Activated T-helper 9 cell treated with anti-CD3 and anti-CD28 coated beads, Interleukin-2, amount 50 U/mL, for 16 hours (primary cell): ENCODE data around the gene RNF217.

Experiments used
- DNase-seq: peaks from one replicate; pipeline ENCODE4 v3.0.0-alpha.2; 2020; ENCODE audit warnings: low read depth

RNF217 gene

DNA sequence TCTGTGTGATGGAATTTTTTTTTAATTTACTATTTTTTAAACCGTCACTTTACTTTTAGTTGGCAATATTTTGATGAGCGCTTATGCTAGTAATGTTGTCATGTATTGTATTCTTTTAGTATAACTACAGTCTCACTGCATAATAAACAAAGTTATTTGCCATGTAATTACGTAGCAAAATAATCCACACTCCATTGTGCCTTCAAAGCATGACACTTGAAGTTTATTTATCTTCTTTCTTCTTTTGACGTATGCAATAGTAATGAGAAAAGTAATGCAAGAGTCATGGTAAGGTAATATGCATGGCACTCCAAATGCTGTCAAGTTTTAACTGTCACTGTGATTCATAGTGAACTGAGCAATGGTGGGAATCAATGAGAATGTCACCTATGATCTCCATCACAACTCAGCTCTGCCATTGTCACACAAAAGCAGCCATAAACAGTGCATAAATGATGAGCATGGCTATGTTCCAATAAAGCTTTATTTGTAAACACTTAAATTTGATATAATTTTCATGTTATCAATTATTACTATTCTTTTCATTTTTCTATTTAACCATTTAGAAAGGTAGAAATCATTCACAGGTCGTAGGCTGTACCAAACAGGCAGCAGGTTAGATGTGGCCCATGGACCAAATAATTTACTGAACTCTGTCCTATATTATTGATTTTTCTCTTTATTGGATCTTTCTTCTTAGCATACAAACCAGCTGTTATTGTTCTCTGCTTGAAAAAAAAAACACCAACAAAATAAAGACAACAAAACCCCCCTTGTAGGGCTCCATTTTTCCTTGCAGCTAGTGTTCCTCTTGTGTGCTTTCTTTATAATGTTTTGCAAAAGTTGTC, 27.1 kb downstream of the RNF217 start:
- DNase-seq: no peak

DNA sequence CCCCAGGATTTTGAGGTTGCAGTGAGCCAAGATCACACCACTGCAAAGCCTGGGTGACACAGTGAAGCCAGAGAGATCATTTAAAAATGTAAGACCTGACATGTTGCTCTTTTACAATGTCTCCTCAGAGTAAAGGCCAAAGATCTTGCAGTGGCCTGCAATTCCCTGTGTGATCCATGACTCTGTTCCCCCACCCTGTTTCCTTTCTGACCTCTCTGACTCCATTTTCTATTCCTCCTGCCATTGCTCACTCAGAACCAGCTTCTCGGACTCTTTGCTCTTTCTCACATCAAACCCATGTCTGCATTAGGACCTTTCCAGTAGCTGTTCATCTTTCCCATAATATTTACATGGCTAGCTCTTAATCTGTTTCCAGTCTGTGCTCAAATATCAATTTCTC, 28.8 kb downstream of the RNF217 start:
- DNase-seq: no peak

DNA sequence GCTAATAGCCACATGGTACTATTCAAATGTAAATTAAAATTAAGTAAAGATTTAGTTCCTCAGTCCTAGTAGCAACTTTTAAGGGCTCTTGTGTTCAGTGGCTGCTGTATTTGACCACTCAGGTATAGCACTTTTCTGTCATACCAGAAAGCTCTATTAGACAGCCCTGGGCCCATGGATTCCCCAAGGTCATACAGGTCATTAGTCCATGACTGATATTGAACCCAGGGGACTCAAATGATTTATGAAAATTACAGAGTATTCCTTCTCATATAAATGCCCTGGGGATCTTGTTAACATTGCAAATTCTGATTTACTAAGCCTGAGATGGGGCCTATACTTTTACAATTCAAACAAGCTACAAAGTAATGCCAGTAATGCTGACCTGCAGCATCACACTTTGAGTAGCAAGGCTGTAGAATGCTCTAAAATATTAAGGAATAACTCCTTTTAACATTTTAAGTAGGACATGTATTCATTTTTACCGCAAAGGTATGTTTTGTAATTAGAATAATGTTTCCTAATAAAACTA, 29.6 kb downstream of the RNF217 start:
- DNase-seq: no peak

DNA sequence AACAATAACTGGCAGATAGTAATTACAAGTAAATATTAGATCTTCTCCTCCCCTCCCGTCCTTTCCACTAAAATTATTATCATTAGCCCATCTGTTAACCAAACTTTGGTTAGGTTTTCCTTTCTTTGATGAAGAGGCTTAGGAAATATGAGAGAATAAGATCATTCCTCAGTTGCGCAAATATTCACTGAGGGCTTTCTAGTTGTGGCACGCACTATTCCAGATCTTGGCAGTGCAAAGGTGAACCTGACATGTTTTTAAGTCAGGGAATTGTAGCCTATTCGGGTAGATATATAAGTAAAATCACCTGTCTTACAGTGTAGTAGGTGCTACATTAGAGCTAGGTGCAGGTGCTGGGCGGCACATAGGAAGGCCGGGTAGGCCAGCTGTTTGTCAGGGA, 31.1 kb downstream of the RNF217 start:
- DNase-seq: no peak

DNA sequence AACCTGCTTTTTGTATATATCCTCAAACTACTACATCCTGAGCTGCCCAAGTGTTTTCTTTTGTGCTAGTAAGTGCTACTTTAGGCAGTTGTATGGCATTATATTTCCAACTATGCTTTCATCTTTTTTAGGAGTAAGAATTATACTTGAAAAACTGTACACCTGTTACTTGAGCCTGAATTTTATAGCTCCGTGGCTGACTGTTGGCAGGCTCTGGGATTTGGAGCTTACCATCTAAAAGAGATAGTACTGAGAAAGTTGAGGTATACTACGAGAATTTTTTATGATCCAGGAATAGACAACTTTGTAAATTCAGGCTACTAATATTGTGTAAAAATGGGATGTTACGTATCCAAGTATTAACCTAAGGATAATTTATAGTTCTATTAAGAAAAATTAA, 32.4 kb downstream of the RNF217 start:
- DNase-seq: no peak

DNA sequence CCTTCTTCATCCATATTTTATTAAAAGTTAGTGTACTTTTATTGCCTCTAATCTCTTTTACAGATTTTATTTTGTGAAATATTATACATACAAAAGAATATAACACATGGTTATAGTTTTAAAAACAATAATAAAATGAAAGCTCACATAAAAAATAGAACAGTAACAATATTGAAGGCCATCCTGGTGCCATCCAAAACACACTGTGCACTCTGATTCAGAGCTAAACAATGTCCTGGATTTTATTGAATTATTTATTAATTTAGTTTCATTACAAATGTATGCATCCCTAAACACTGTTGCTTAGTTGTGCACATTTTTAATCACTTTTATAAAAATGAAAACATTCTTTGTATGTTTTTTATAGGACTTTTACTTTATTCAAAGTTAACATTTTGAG, 32.9 kb downstream of the RNF217 start:
- DNase-seq: no peak

DNA sequence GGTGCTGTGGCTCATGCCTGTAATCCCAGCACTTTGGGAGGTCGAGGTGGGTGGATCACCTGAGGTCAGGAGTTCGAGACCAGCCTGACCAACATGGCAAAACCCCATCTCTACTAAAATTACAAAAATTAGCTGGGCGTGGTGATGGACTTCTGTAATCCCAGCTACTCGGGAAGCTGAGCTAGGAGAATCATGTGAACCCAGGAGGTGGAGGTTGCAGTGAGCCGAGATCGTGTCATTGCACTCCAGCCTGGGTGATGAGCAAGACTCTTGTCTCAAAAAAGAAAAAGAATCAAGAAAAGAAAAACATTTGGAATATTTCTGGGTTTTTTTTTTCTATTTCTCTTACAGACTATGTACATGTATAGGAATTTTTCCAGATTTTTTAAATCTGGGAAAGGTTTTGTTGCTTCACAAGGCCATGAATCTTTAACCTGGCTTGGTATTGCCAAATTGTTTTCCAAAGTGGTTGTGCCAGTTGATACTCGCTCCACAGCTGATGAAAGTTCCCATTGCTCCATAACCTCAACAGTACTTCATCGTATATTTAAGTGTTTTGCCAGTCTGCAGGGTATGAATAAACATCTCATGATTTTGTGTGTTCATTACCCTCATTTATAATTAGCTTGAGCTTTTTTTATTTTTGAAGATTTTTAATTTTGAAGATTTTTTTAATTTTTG, 33.5 kb downstream of the RNF217 start:
- DNase-seq: no peak

DNA sequence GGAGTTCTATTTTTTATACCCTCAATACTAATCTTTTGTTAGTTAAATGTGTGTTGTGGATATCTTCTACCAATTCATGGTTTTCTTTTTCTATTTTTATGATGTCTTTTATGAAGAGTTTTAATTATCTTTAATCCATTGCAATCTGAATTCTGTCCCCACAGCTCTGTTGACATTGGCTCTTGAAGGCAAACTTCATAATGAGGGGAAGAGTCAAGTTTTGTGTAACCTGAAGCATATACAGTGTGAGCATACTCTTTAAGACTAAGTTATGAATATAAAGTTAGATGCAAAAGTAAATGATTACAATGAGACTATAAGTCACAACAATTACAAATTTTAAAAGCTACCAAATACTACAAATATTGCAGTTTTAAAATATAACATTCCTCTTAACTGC, 34.2 kb downstream of the RNF217 start:
- DNase-seq: no peak

DNA sequence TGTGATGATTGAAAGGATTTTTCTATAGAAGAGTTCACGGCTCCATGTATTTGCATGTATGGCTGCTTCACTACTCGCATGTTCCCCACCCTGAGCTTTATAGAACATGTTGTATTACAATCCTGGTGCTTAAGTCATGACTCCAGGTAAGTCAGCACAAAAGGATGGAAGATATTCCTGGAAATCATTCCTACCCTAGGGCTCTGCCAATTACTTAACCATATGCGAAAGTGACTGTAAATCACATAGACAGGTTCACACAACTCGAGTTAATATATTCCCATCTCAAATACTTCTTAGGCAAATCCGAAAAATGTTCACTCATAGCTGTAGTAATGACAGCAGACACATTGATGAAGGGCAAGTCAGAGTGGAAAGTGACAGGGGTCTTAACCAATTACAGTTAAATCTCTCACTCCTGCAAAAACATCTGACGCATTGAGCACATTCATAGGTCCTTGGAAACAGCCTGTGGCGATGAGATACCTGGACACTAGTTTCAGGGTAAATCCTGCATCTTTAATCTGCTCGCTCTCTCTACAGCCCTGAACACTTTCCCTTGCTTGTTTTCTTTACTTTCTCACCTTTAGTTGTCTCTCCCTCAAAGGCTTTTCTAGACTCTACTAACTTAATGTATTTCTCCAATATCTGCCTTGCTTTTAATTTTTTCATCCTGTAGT, 35.1 kb downstream of the RNF217 start:
- no peak for DNase-seq

DNA sequence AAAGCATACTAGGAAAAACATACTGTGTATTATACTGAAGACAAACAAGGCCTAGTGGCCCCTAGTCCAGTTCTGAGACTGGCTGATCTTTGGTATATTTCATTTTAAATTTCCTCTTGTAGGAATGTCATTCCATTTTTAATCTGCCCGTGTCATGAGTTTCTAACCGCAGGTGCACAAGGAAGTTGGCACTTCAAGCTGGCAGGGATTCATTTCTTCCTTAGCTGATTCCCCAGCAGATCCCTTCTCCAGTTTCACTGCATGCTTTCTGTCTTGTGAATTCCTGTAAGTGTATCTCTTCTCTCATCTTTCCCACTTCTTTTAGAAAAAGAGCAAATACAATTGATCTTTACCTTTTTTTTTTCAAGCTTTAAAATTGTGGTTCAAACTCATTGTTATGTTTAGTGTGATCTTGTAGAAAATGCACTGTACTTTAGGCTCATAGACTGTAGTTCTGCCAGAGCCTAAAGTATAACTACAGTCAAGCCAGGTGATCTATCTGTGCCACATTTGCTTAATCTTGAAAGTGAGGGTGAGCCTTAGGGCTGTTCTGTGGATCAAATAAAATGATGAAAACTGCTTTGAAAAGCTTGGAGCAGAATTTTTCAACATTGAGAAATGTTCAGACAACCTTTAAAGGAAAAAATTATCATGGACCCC, 37.0 kb downstream of the RNF217 start:
- no peak for DNase-seq

DNA sequence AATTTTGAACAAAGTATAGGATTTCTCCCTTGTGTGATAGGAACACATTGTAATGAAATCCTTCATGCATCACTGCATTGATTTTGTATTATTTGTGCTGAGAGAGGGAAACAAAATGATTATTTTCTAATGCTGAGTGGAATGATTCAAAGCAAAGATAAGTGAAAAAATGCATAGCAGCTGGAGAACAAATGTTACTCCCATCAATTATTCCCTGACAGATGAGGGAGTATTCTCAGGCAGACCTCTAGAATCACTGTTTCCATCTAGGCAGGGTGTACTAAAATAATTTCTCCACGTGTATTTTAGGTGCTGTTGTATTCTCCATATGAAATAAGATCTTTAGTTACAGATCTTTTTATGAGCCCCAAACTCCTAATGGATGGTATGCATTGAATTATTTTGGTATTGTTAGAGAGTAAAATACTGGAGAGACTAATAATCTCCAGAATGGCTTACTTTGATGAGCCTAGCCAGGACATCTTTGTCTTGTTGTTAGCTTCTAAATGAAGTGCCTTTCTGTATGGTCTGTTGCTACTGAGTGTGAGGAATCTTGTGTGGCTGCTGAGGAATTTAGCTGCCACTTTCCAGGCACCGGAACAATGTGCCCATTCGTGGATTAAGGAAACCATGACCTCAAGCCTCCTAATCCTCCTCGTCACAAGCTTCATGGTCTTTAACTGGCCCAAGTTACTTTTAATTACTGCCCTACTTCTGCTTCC, 39.6 kb downstream of the RNF217 start:
- DNase-seq: no peak

DNA sequence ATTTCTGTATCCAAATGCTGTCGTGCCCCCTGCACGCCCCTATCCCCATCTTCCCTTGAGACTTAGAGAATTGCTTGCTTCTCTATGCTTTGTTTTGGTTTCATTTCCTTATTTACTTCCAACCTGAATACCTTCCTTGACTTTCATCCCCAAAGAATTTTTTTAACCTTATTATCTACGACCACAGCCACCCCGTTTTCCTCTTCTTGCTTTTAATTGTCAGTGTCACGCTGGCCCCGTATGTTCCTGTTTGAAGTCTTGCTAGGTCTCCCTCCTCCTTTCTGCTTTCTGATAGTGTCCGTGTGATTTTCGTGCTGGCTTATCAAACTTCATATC, 40.1 kb downstream of the RNF217 start:
- DNase-seq: no peak

DNA sequence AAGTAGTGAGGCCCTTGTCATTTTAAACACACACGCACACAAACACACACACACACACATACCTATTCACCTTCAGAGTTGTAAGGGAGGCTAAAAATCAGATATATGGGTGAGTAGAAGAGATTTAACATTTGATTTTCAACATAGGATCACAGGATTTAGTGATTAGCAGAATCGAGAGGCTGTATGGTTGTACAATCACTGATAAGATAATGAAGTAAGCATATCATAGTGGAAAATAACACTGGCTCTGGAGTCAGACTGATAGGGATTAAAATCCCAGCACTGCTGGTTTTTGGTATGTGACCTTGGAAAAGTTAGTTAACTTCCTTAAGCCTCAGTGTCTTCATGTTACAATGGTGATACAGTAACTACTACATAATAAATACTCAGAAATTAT, 40.8 kb downstream of the RNF217 start:
- no peak for DNase-seq

DNA sequence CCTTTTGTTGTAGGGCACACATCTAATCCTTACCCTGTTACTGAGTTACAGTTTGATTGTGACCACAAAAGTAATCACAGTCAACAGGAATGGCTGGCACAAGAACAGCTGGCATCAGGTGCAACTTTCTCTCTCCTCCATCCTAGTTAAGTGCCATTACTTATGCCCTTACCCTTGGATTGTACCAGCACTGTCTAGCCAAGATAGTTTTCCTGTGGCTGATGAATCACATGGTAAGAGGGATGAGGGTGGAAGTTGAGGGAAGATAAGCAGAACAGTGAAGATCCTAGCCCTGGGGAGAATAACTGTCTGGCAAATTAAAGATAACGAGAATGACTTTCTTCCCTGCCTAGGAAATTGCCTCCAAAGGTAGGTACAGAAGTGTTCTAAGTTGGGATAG, 42.0 kb downstream of the RNF217 start:
- DNase-seq: no peak

DNA sequence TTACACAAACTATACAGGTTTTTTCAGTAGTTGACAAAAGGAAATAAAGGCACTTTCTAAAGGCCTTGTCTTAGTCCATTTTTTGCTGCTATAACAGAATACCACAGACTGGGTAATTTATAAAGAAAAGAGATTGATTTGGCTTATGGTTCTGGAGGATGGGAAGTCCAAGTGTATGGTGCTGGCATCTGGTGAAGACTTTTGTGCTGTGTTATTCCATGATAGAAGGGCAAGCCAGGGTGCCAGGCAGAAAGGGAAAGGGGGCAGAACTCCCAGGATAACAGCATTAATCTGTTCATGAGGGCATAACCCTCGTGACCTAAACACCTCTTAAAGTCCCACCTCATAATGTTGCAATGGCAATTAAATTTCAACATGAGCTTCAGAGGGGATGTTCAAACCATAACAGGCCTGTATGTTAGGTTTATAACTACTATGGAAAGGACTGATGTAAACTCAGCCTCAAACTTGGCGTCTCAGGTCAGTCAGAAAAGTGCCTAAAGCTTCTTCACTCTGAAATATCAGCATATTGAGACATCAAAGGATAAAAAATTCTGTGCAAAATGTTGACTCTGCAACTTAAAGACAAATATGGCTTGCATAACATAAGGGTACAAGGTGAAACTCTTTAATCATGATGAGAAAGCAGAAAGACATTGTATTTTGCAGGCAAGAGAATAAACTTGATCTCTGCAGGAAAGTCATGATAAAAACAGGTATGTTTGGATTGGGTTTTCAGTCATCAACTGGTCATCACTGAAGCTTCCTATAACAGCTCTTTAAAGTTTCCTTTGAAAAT, 42.8 kb downstream of the RNF217 start:
- DNase-seq: no peak

DNA sequence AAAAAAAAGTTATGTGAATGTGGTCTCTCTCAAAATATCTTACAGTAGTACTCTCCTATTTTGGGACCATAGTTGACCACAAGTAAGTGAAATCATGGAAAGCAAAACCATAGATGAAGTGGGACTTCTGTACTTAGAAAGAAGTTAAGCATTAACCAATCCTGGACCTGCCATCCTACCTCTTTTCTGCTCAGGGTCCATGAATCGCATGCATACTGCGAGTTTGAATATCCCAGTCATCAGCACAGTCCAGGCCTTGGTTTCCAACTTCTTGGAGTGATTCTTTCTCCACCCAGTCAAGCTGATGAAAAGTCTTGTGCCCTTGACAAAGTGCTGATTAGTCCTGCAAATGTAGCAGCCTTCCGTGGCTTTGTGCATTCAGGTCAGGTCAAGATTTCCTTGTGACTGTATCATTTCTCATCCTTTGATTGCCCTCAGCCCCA, 46.0 kb downstream of the RNF217 start:
- DNase-seq: no peak

DNA sequence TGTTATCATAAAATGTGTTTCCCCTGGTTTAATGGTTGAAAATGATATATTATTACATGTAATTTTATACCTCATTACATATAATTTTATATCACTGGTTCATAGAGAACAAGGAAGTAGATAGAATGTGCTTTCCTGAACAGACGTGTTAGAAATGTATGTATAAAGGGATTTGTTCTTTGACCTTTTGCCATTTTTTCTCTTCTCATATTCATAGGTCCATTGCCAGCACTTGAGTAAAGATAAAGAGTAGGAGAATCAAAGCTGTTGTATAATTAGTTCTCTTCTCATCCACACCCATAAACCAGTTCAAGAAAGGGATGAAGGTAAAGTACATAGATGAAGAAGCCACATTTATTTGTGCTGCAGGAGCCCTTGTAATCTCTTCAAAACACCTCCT, 46.7 kb downstream of the RNF217 start:
- no peak for DNase-seq

DNA sequence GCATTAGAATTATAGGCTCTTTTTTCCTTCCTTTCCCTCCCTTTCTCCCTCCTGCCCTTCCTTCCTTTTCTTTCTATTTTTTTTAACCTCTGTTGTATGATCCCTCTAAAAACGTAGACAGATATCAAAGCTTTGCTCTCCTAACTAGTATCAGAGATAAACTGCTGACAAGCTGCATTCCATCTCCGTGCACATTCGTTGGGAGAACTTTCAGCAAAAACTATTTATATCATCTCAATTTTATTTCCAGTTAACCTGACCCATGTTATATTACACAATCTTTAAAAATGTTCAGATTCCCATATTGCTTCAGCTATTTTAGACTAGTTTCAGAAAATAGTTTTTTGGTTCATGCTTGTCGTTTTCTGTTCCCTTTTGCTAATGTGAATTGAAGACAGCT, 47.3 kb downstream of the RNF217 start:
- DNase-seq: no peak

DNA sequence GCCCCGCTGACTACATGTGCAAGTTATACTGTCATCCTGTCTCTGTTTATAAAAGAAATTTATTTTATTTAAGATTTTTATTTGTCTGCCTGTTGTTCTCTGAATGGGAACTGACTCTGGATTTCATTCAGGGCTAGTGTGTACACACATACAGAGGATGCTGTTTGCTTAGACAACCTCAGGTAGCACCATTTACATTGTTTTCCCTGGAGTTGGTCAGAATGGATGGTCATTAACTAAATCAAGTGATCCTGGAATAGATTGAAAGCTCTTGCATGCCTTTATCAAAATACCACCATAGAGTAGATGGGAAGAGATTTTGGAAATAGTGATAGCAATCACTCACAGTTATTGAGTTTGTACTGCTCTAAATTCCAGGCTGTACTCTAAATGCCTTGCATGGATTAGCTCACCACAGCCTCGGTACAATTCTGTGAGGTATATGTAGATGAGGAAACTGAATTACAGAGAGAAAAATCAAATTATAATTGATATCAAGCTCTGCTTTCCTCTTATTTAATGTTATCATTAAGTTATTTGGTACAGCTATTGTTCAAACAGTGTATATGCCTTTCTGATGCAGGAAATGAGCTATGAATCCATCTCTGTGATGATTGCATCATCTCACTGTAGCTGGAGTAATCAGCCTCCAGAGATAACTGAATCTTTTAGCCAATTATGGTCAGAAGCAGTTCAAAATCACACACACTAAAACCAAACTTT, 51.9 kb downstream of the RNF217 start:
- no peak for DNase-seq

DNA sequence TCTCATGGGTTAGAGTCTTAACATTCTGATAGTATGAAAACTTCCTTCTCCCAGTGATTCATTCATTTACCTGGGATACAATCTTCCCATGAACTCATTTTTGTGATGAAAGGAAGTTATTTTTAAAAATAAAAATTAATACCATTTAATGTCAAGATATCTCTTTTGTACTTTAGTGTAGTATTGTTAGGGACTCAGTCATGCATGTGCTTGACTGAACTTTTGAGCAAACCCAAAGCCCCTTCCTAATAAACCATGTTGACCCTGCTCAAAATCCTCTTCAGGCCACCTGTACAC, 52.4 kb downstream of the RNF217 start:
- DNase-seq: no peak

DNA sequence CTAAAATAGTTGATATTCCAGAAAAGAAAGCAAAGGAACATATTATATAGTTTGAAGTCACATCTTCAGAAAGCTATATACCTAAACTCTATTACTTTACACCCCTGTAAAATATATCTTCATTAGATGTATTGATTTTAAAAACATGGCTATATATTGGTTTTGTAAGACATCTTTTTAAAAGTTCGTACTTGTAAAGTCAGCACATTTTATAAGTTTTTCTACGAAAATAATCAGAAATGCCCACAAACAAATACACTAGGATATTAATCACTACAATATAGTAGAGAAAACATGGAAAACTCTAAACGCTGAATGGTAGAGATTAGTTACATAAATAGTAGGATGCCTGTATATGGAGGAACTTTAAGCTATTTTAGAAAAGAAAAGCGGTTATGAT, 52.9 kb downstream of the RNF217 start:
- no peak for DNase-seq
